ENCODE measurements around the gene RPL18. TPM values are rescaled to one million over a fixed set of nuclear protein-coding genes. Genes with fewer than 3 reads are reported as not detected.

The RPL18 gene
- total and polyA plus RNA-seq, 9 of the 15 experiments (the other 6 are each of a cell fraction or from before 2014, with no cell fraction given) = 312 to 2,635 (median 1,653) TPM

DNA sequence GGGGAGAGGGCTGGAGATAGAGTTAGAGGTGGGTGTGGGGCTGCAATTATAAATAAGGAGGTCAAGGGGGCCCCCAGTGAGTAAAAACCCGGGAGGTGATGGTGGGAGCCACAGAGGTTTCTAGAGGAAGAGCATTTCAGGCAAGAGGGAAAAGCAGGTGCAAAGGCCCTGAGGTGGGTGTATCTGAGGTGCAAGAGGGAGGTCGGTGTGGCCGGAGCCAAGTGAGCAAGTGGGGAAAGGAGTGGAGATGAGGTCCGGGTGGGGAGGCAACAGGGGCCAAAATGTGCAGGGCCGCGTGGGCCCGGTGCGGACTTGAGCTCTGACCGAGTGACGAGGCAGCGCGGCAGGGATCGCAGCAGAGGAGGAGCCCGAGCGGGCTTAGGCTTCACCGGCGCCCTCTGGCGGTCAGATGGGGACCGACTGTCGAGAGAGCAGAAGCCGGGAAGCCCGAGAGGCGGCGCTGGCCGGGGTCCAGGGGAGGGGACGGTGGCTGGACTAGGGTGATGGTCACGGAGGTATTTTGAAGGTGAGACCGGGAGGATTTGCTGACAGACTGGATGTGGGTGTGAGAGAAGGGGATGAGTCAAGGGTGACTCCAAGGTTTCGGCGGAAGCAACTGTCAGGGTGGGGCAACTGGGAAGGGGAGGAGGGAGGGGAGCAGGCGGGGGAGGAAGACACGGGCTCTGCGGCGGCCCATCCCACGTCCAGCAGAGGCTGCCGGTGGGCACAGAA is 30.1 kb downstream of the RPL18 start (continued):
- TF ChIP-seq CBX5 (IDR thresholded peaks at IDR 0.05; ENCODE audit: borderline replicate concordance, low read depth) (peak; percentile 69; the same call in 1 of the 2 replicates), SMARCE1 (IDR thresholded peaks at IDR 0.05) (peak; percentile 88), CHD1 (IDR thresholded peaks at IDR 0.05; ENCODE audit: low read length) (no peak), L3MBTL2 (IDR thresholded peaks at IDR 0.05) (peak; percentile 89), ZNF644 (tag; IDR thresholded peaks at IDR 0.05; ENCODE audit: low read depth) (no peak), RHOXF2B (CRISPR knock-in tag; conservative IDR thresholded peaks at IDR 0.05) (no peak), MCM2 (IDR thresholded peaks at IDR 0.05; ENCODE audit: low read depth) (no peak), THRAP3 (IDR thresholded peaks at IDR 0.05; ENCODE audit: borderline replicate concordance) (peak; percentile 92), PPARD (CRISPR knock-in tag; IDR thresholded peaks at IDR 0.05) (no peak), TCF3 (CRISPR knock-in tag; IDR thresholded peaks at IDR 0.05) (no peak), MTA1 (IDR thresholded peaks at IDR 0.05; ENCODE audit: borderline replicate concordance) (peak; percentile 88; the same call in 1 of the 2 replicates), ZNF316 (IDR thresholded peaks at IDR 0.05) (peak; percentile 67)
- TF ChIP-seq, protein P1, sequence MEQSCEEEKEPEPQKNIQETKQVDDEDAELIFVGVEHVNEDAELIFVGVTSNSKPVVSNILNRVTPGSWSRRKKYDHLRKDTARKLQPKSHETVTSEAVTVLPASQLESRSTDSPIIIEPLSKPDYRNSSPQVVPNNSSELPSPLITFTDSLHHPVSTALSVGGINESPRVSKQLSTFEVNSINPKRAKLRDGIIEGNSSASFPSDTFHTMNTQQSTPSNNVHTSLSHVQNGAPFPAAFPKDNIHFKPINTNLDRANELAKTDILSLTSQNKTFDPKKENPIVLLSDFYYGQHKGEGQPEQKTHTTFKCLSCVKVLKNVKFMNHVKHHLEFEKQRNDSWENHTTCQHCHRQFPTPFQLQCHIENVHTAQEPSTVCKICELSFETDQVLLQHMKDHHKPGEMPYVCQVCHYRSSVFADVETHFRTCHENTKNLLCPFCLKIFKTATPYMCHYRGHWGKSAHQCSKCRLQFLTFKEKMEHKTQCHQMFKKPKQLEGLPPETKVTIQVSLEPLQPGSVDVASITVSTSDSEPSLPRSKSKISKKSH (CRISPR knock-in tag; IDR thresholded peaks at IDR 0.05) = no peak
- TF ChIP-seq, protein P2, sequence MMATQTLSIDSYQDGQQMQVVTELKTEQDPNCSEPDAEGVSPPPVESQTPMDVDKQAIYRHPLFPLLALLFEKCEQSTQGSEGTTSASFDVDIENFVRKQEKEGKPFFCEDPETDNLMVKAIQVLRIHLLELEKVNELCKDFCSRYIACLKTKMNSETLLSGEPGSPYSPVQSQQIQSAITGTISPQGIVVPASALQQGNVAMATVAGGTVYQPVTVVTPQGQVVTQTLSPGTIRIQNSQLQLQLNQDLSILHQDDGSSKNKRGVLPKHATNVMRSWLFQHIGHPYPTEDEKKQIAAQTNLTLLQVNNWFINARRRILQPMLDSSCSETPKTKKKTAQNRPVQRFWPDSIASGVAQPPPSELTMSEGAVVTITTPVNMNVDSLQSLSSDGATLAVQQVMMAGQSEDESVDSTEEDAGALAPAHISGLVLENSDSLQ (IDR thresholded peaks at IDR 0.05) = peak; percentile 68
- TF ChIP-seq, protein P3, sequence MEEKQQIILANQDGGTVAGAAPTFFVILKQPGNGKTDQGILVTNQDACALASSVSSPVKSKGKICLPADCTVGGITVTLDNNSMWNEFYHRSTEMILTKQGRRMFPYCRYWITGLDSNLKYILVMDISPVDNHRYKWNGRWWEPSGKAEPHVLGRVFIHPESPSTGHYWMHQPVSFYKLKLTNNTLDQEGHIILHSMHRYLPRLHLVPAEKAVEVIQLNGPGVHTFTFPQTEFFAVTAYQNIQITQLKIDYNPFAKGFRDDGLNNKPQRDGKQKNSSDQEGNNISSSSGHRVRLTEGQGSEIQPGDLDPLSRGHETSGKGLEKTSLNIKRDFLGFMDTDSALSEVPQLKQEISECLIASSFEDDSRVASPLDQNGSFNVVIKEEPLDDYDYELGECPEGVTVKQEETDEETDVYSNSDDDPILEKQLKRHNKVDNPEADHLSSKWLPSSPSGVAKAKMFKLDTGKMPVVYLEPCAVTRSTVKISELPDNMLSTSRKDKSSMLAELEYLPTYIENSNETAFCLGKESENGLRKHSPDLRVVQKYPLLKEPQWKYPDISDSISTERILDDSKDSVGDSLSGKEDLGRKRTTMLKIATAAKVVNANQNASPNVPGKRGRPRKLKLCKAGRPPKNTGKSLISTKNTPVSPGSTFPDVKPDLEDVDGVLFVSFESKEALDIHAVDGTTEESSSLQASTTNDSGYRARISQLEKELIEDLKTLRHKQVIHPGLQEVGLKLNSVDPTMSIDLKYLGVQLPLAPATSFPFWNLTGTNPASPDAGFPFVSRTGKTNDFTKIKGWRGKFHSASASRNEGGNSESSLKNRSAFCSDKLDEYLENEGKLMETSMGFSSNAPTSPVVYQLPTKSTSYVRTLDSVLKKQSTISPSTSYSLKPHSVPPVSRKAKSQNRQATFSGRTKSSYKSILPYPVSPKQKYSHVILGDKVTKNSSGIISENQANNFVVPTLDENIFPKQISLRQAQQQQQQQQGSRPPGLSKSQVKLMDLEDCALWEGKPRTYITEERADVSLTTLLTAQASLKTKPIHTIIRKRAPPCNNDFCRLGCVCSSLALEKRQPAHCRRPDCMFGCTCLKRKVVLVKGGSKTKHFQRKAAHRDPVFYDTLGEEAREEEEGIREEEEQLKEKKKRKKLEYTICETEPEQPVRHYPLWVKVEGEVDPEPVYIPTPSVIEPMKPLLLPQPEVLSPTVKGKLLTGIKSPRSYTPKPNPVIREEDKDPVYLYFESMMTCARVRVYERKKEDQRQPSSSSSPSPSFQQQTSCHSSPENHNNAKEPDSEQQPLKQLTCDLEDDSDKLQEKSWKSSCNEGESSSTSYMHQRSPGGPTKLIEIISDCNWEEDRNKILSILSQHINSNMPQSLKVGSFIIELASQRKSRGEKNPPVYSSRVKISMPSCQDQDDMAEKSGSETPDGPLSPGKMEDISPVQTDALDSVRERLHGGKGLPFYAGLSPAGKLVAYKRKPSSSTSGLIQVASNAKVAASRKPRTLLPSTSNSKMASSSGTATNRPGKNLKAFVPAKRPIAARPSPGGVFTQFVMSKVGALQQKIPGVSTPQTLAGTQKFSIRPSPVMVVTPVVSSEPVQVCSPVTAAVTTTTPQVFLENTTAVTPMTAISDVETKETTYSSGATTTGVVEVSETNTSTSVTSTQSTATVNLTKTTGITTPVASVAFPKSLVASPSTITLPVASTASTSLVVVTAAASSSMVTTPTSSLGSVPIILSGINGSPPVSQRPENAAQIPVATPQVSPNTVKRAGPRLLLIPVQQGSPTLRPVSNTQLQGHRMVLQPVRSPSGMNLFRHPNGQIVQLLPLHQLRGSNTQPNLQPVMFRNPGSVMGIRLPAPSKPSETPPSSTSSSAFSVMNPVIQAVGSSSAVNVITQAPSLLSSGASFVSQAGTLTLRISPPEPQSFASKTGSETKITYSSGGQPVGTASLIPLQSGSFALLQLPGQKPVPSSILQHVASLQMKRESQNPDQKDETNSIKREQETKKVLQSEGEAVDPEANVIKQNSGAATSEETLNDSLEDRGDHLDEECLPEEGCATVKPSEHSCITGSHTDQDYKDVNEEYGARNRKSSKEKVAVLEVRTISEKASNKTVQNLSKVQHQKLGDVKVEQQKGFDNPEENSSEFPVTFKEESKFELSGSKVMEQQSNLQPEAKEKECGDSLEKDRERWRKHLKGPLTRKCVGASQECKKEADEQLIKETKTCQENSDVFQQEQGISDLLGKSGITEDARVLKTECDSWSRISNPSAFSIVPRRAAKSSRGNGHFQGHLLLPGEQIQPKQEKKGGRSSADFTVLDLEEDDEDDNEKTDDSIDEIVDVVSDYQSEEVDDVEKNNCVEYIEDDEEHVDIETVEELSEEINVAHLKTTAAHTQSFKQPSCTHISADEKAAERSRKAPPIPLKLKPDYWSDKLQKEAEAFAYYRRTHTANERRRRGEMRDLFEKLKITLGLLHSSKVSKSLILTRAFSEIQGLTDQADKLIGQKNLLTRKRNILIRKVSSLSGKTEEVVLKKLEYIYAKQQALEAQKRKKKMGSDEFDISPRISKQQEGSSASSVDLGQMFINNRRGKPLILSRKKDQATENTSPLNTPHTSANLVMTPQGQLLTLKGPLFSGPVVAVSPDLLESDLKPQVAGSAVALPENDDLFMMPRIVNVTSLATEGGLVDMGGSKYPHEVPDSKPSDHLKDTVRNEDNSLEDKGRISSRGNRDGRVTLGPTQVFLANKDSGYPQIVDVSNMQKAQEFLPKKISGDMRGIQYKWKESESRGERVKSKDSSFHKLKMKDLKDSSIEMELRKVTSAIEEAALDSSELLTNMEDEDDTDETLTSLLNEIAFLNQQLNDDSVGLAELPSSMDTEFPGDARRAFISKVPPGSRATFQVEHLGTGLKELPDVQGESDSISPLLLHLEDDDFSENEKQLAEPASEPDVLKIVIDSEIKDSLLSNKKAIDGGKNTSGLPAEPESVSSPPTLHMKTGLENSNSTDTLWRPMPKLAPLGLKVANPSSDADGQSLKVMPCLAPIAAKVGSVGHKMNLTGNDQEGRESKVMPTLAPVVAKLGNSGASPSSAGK (IDR thresholded peaks at IDR 0.05) = peak; percentile 93

Data from K562 (cell line).